ENCODE data around the gene ZFYVE19. TPM values are rescaled to one million over a fixed set of nuclear protein-coding genes. Genes with fewer than 3 reads are reported as not detected.

The ZFYVE19 gene
- total and polyA plus RNA-seq, 12 donors: 11.9 to 29.2 (median 17.9) TPM

DNA sequence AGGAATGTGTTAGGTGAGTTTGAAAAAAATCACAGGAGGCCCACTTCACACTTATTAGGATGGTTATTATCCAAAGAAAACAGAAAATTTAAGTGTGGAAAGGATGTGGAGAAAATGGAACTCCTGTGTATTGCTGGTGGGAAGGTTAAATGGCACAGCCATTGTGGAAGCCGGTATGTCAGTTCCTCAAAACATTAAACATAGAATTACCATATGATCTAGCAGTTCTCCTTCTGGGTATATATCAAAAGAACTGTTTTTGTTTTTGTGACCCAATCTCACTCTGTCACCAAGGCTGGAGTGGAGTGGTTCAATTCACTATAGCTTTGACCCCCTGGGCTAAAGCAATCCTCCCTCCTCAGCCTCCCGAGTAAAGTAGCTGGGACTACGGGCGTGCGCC is 10.4 kb upstream of the ZFYVE19 start:
- 94 to 97% methylated on average over 5 of the region's 5 CpGs for WGBS, 2 donors
- Histone ChIP-seq H3K9me3 (no peaks in the 10 kb centered on the region), H3K36me3 (peaks cover 0 to 30% (median 0%) of the 10 kb centered on the region in 9 donors), H3K4me1 (peaks cover 0 to 34% (median 20%) of the 10 kb centered on the region in 9 donors), H3K27me3 (no peaks in the 10 kb centered on the region), H3K27ac (peak overlapping the region in 1 of 10 donors; percentile 25), H3K4me3 (no peak overlapping the region)
- TF ChIP-seq, protein P1, sequence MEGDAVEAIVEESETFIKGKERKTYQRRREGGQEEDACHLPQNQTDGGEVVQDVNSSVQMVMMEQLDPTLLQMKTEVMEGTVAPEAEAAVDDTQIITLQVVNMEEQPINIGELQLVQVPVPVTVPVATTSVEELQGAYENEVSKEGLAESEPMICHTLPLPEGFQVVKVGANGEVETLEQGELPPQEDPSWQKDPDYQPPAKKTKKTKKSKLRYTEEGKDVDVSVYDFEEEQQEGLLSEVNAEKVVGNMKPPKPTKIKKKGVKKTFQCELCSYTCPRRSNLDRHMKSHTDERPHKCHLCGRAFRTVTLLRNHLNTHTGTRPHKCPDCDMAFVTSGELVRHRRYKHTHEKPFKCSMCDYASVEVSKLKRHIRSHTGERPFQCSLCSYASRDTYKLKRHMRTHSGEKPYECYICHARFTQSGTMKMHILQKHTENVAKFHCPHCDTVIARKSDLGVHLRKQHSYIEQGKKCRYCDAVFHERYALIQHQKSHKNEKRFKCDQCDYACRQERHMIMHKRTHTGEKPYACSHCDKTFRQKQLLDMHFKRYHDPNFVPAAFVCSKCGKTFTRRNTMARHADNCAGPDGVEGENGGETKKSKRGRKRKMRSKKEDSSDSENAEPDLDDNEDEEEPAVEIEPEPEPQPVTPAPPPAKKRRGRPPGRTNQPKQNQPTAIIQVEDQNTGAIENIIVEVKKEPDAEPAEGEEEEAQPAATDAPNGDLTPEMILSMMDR (IDR thresholded peaks at IDR 0.05): no peak
- DNase-seq (no peak), ATAC-seq (no peak)
- intact Hi-C loops (cut with DNase I): no loop called here

DNA sequence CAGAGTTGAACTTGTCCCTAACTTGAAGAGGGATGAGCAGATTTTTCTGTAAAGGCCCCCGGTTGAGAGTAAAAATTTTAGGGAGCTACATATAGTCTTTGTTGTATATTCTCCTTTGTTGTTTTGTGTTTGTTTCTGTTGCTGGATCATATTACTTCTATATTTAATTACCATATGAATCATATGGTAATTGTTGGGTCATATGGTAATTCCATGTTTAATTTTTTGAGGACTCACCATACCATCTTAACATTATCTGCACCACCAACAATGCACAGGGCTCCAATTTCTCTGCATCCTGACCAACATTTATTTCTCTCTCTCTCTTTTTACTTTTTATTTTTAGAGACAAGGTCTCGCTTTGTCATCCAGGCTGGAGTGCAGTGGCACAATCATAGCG is 7.4 kb upstream of the ZFYVE19 start:
- Histone ChIP-seq H3K9me3 (no peaks in the 10 kb centered on the region), H3K36me3 (peaks cover 0 to 32% (median 0%) of the 10 kb centered on the region in 9 donors), H3K27me3 (no peaks in the 10 kb centered on the region), H3K4me3 (no peak overlapping the region), H3K27ac (no peak overlapping the region), H3K4me1 (peaks cover 0 to 41% (median 19%) of the 10 kb centered on the region in 9 donors)
- ATAC-seq (no peak), DNase-seq (no peak)
- intact Hi-C loops (cut with DNase I): no loop called here
- 89% methylated on average over 3 of the region's 3 CpGs for WGBS, 2 donors
- TF ChIP-seq, protein P1 (IDR thresholded peaks at IDR 0.05): no peak

DNA sequence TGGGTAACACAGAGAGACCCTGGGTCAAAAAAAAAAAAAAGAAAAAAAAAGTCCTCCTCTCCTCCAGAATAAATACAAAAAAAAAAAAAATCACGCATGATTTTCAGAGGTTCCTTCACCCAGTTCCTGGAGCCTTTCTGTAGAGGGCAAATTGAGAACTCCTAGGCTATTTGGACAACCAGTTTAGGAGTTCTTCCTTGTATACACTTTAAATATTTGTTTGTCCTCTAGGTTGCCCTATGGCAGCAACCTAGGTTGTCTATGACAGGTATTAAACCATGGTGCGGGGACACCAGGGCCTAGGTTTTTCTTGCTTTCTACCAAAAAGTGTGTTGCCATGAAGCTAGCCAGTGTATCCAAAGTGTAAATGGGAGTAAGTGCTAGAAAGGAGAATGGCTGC is 3.8 kb upstream of the ZFYVE19 start:
- no peaks in the 10 kb centered on the region for H3K9me3 ChIP-seq
- intact Hi-C loops (cut with DNase I): loop anchor here in 1 of 10 donors (10.0 kb wide), 1 partner anchor 92 kb away; the partner anchor contains the start of gene VPS18
- H3K36me3 ChIP-seq: peaks cover 0 to 33% (median 0%) of the 10 kb centered on the region in 9 donors
- no peak for DNase-seq
- H3K4me1 ChIP-seq: peaks cover 3 to 46% (median 18%) of the 10 kb centered on the region in 9 donors
- TF ChIP-seq, protein P1 (IDR thresholded peaks at IDR 0.05): no peak
- WGBS, 2 donors: 98 to 100% methylated on average over 2 of the region's 2 CpGs
- H3K4me3 ChIP-seq: no peak overlapping the region
- no peak overlapping the region for H3K27ac ChIP-seq
- H3K27me3 ChIP-seq: no peaks in the 10 kb centered on the region
- ATAC-seq: no peak

DNA sequence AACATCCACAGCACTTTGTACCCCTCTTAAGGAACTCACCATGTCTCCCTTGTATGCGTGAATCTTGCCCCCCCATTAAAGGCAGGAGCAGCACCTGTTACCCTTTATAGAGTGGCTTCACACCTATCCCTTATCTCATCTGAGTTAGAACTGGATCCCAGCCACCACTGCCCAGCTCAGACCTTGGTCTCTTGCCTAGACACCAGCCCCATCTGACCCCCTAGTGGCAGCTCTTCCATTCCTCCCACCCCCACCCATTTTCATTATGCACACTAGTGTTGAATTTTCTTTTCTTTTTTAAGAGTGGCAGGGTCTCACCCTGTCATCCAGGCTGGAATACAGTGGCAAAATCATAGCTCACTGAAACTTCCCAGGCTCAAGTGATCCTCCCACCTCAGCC is 3.2 kb upstream of the ZFYVE19 start:
- peaks cover 3 to 52% (median 24%) of the 10 kb centered on the region in 9 donors for H3K4me1 ChIP-seq
- H3K27me3 ChIP-seq: no peaks in the 10 kb centered on the region
- H3K4me3 ChIP-seq: no peak overlapping the region
- no peaks in the 10 kb centered on the region for H3K9me3 ChIP-seq
- WGBS, 2 donors: 67 to 70% methylated on average over 1 of the region's 1 CpG
- TF ChIP-seq, protein P1 (IDR thresholded peaks at IDR 0.05): no peak
- ATAC-seq (no peak), DNase-seq (no peak)
- peaks cover 0 to 28% (median 0%) of the 10 kb centered on the region in 9 donors for H3K36me3 ChIP-seq
- intact Hi-C loops (cut with DNase I): loop anchor here in 1 of 10 donors (10.0 kb wide), 1 partner anchor 91 kb away; the partner anchor contains the start of gene VPS18
- no peak overlapping the region for H3K27ac ChIP-seq

All from heart right ventricle (tissue), 16 donors.